BLaER1 (cell line): ENCODE data around the gene GTF3C4.

Experiments used
- H3K27ac ChIP-seq: shearing (Covaris generic); formaldehyde crosslinking; 2 replicates; pipeline ENCODE4 v1.8.1; 2022
- H3K27me3 ChIP-seq: shearing (Covaris generic); formaldehyde crosslinking; 2 replicates; pipeline ENCODE4 v1.8.1; 2022
- H3K36me3 ChIP-seq: shearing (Covaris generic); formaldehyde crosslinking; 2 replicates; pipeline ENCODE4 v1.8.1; 2022
- H3K4me1 ChIP-seq: shearing (Covaris generic); formaldehyde crosslinking; 2 replicates; pipeline ENCODE4 v1.8.1; 2022
- H3K4me2 ChIP-seq: shearing (Covaris generic); formaldehyde crosslinking; 2 replicates; pipeline ENCODE4 v1.8.1; 2022
- H3K4me3 ChIP-seq: shearing (Covaris generic); formaldehyde crosslinking; 2 replicates; pipeline ENCODE4 v1.8.1; 2022
- H3K9ac ChIP-seq: shearing (Covaris generic); formaldehyde crosslinking; 2 replicates; pipeline ENCODE4 v1.8.1; 2022
- H3K9me3 ChIP-seq: shearing (Covaris generic); formaldehyde crosslinking; 2 replicates; pipeline ENCODE4 v1.8.1; 2022
- H4K20me1 ChIP-seq: shearing (Covaris generic); formaldehyde crosslinking; 2 replicates; pipeline ENCODE4 v1.8.1; 2022
- Cebpa-rat ChIP-seq: shearing (Covaris generic); IDR thresholded peaks from 2 replicates; pipeline ENCODE4 v1.8.1; 2022

The GTF3C4 gene

DNA sequence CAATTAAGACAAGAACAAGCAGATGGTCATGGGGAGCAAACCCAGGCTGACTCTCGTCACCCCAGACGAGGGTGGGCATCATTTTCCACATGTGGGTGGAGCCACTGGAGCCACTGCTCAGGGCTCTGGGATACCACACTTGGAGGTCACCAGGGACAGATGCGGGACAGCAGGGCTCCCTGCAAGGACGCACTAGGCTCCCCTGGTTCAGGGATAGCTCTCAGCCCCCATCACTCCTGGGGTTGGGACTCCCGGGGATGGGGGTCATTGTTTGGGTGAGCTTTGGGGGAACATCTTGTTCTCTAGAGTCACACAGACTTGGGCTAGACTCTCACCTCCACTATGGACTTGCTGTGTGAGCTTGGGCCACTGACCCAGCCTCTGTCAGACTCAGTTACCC lies 57.8 kb downstream of the GTF3C4 start:
- Histone ChIP-seq H3K27ac (no peak overlapping the region), H3K4me2 (no peak overlapping the region), H3K4me1 (peaks cover 43% of the 10 kb centered on the region), H3K27me3 (peaks cover 5% of the 10 kb centered on the region; the same call in 1 of the 2 replicates), H3K4me3 (no peak overlapping the region), H3K9ac (no peak overlapping the region), H4K20me1 (no peaks in the 10 kb centered on the region), H3K36me3 (no peaks in the 10 kb centered on the region), H3K9me3 (no peaks in the 10 kb centered on the region)
- TF ChIP-seq Cebpa-rat: no peak

DNA sequence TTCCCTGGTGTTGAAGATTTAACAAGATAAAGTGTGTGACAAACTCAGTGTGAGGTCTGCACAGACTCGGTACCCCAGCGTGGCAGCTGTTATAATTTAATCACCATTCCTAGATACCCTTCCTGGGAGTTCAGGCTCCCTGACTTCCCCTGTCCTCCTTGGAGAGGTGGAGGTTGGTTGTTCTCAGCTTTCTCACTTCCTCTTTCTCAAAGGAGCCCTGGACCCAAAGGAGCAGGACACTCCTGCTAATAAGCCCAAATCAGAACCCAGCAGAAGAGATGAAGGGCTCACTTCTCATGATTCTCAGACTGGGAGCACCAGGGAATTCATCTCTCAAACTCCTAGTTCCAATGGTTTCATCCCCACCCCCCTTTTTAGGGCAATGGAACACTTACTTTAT lies 58.2 kb downstream of the GTF3C4 start:
- peaks cover 9% of the 10 kb centered on the region for H3K27me3 ChIP-seq
- H3K4me3 ChIP-seq: no peak overlapping the region
- no peak overlapping the region for H3K9ac ChIP-seq
- TF ChIP-seq Cebpa-rat: no peak
- no peaks in the 10 kb centered on the region for H4K20me1 ChIP-seq
- H3K9me3 ChIP-seq: no peaks in the 10 kb centered on the region
- no peaks in the 10 kb centered on the region for H3K36me3 ChIP-seq
- peak overlapping the region; percentile 1; the same call in 1 of the 2 replicates for H3K4me2 ChIP-seq
- peaks cover 47% of the 10 kb centered on the region for H3K4me1 ChIP-seq
- no peak overlapping the region for H3K27ac ChIP-seq

DNA sequence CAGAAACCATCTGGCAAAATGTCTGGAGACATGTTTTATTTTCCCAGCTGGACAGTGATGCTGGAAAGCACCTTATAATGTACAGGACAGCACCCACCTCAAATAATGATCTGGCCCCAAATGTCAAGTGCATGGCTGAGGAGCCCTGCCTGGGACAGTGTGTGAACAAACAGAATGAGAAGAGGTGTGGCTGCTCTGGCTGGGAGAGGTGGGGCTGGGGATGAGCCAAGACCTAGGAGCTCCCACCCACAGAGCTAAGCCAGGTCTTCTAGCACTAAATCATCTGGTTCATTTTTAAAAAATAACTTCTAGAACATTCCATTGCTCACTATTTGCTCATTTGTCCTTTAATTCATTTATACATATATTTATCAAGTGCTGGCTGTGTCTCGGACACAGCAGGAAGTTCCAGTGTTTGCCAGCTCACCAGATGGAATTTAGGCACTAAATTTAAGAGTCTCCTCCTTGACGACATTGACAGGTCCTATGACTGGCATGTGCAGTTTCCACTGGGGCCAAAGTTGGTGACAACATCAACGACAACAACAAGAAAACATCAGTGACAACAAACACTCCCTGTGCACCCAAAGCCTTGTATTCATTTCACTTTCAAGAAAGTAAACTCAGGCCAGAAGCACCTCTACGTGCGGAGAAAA lies 59.1 kb downstream of the GTF3C4 start:
- Histone ChIP-seq H3K27me3 (peaks cover 13% of the 10 kb centered on the region), H4K20me1 (no peaks in the 10 kb centered on the region), H3K4me1 (peaks cover 52% of the 10 kb centered on the region), H3K36me3 (no peaks in the 10 kb centered on the region), H3K27ac (0 out of 2 replicates have a peak overlapping the region, but pooled peaks have one; percentile 13), H3K4me3 (no peak overlapping the region), H3K9ac (no peak overlapping the region), H3K4me2 (peak overlapping the region; percentile 67), H3K9me3 (no peaks in the 10 kb centered on the region)
- TF ChIP-seq Cebpa-rat: no peak

DNA sequence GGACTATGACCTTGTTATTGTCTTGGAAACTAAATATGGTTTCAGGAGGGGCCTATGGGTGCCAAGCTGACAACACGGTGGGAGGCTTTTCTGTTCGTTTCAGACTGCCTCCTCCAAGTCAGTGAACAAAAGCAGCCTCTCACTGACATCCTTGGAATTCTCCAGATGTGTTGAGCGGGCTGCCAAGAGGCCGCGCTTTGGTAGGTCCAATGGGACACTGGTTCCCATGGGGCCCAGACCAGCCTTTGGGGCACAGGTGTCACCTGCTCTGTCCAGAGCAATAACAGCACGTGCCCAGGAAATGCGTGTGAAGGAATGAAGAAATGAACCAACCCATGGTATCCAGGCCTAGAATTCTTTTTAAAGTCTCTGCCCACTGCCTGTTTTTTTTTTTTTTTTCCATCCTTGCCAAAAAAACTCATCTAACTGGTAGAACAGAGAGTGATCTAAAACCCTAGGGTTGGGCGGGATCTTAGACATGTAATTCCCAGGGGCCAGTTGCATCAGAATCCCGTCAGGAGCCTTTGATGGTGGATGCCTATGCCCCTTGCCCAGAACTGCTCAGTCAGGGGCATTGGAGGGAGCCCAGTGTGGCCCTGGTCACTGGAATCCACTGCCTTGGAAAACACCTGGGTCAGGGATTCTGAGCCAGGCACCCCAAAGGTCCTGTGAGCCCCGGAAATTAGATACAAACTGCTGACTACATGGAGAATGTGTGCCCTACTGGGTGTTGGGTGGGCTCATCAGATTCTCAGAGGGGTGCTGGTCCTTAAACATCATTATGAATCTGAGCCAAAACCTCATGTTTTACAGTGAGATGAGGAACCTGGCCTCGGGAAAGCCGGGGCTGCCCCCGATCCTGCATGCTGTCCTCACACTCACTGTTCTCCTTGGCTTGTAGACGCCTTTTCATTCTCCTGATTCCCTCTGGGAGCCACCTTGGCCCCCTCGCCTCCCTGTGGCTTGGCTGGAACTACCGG lies 60.1 kb downstream of the GTF3C4 start:
- Histone ChIP-seq H4K20me1 (no peaks in the 10 kb centered on the region), H3K27ac (peak overlapping the region; percentile 33; the same call in 1 of the 2 replicates), H3K9ac (no peak overlapping the region), H3K36me3 (no peaks in the 10 kb centered on the region), H3K27me3 (peaks cover 13% of the 10 kb centered on the region), H3K9me3 (no peaks in the 10 kb centered on the region), H3K4me1 (peaks cover 52% of the 10 kb centered on the region), H3K4me2 (peak overlapping the region; percentile 67), H3K4me3 (no peak overlapping the region)
- TF ChIP-seq Cebpa-rat: no peak

DNA sequence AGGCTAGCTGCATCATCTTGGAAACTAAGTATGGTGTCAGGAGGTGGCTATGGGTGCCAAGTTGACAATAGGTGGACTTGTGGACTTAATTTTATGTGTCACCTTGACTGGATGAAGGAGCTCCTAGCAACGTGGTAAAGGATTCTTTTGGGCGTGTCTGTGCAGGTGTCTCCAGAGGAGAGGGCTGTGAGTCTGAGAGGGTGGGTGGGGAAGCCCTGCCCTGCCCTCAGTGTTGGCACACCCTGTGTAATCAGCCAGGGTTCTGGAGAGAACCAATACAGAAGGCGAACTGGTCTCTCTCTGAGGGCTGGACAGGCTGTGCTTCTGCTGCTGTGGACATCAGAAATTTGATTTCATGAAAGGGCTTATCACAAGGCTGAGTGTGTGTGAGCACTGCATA lies 61.0 kb downstream of the GTF3C4 start:
- H4K20me1 ChIP-seq: no peaks in the 10 kb centered on the region
- peaks cover 13% of the 10 kb centered on the region for H3K27me3 ChIP-seq
- TF ChIP-seq Cebpa-rat: no peak
- no peaks in the 10 kb centered on the region for H3K36me3 ChIP-seq
- H3K9me3 ChIP-seq: no peaks in the 10 kb centered on the region
- no peak overlapping the region for H3K9ac ChIP-seq
- H3K4me2 ChIP-seq: no peak overlapping the region
- no peak overlapping the region for H3K4me3 ChIP-seq
- H3K4me1 ChIP-seq: peaks cover 52% of the 10 kb centered on the region
- H3K27ac ChIP-seq: peak overlapping the region; percentile 33; the same call in 1 of the 2 replicates

DNA sequence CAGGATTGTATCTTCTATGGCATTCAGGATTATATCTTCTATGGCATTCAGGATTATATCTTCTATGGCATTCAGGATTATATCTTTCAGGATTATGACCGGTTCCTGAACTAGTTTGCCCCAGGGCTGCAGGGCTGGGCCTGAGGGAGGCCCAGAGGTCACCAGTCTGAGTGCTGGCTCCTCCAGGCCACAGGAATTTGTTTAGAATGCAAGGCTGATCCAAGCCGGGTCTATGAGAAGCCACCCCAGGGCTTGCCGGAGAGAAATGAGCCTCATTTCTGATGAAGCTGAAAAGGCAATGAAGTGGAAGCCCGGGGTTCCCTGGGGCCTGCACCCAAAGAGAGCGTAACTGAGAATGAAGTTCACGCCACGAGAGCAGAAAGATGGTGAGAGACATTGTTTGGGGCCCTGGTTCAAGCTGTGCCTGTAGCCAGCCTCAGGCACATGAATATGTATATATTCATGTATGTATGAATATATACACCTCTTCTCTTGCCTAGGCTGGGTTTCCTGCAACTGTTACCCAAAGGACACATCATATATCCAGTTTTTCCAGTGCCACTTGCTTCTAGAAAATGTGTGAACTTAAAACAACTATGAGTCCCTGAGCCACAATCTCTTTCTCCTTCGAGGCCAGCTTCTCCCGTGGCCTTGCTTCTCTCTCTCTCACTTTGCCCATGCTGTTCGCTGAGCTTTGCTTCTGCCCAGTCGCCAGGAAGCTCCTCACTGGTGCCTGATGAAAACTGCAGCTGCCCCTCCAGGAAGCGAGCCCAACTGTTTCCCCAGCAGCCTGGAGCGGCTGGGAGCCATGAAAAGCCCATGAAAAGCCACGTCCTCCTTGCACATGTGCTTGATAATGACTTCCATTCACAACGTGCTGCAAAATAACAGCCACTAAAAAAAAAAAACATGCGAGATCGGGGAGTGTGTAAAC lies 62.3 kb downstream of the GTF3C4 start:
- no peak overlapping the region for H3K4me3 ChIP-seq
- peaks cover 13% of the 10 kb centered on the region for H3K27me3 ChIP-seq
- H3K36me3 ChIP-seq: no peaks in the 10 kb centered on the region
- peaks cover 52% of the 10 kb centered on the region for H3K4me1 ChIP-seq
- peak overlapping the region; percentile 62 for H3K4me2 ChIP-seq
- no peak for TF ChIP-seq Cebpa-rat
- H3K9me3 ChIP-seq: no peaks in the 10 kb centered on the region
- no peak overlapping the region for H3K27ac ChIP-seq
- H4K20me1 ChIP-seq: no peaks in the 10 kb centered on the region
- no peak overlapping the region for H3K9ac ChIP-seq

DNA sequence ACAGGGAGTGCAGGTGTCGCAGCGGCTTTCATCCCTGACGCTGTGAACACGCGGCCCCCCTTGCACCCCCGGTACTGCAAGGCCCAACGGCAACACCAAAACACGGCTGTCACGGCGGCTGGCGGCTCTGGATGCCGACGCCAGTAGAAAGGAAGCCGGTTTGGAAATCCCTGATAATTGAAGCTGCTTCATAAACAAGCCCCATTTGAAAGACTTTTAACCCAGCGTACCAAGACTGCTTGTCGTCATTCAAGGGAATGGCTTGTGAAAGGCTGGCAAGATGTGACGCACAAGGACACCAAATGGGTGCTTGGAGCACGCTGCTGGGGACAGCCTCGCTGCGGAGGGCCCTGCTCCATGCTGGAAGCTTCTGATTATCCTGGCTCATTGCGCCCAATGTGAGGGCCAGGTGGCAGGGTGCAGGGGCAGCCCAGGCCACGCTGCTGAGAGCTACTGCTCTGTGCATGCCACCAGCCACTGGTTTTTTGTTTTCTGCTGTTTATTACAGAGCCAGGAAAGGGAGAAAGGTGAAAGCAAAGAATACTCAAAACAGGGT lies 63.1 kb downstream of the GTF3C4 start:
- no peak for TF ChIP-seq Cebpa-rat

DNA sequence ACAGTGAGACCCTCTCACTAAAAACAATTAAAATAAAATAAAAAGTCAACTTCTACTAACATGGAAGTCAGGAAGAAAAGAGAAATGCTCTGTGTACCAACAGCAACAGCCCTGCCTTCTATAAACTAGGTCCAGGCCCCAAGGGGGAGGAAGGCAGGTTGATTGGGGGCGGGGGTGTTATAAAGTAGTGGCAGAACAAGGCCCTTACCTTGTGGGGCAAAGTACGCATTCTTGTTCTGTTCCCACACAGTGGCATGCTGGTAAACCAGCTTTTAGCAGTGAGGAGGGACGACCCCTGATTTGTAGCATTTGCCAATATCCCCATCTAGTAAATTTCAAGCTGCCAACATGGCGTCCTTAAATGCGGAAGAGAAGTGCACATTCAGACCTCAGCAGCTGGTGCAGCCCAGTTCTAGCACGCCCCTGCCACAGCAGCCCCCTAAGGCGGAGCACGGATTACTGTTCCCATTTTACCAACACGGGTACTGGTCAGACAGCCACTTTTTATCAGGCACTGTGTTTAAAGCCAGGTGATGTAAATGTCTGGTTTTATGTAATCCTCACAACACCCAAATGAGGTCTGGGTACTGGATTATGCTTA lies 69.5 kb downstream of the GTF3C4 start:
- H3K4me2 ChIP-seq: no peak overlapping the region
- no peak overlapping the region for H3K27ac ChIP-seq
- H3K27me3 ChIP-seq: peaks cover 9% of the 10 kb centered on the region
- no peaks in the 10 kb centered on the region for H3K36me3 ChIP-seq
- H3K4me1 ChIP-seq: peaks cover 6% of the 10 kb centered on the region; the same call in 1 of the 2 replicates
- H3K4me3 ChIP-seq: no peak overlapping the region
- H4K20me1 ChIP-seq: no peaks in the 10 kb centered on the region
- no peak for TF ChIP-seq Cebpa-rat
- no peak overlapping the region for H3K9ac ChIP-seq
- no peaks in the 10 kb centered on the region for H3K9me3 ChIP-seq

More for the DNA sequence above, 63.1 kb downstream of the GTF3C4 start:
- Histone ChIP-seq H3K4me1 (peaks cover 51% of the 10 kb centered on the region), H3K36me3 (no peaks in the 10 kb centered on the region), H4K20me1 (no peaks in the 10 kb centered on the region), H3K9me3 (no peaks in the 10 kb centered on the region), H3K4me2 (peak overlapping the region; percentile 62), H3K27me3 (peaks cover 13% of the 10 kb centered on the region), H3K4me3 (no peak overlapping the region), H3K27ac (no peak overlapping the region), H3K9ac (no peak overlapping the region)
